ENCODE results near the gene HSPA12B.

DNA sequence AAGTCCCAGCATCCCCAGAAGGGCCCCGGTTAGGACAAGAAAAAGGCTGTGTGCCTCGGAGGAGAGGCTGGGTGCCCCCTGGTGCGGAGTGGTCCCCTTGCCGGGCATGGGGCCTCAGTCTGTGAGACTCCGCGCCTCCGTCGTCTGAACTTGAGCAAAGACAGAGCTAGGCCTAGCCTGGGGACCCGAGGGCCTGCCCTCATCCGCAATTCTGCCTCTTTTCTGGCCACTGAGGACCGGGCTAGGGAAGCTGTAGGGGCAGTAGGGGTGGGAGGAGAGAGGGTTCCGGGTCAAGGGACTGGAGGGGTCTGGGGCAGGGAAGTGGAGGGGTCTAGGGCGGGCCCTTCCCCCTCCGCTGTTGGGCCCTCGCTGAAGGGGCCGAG is 550 bp upstream of the HSPA12B start:
- TF ChIP-seq POLR2A (IDR thresholded peaks at IDR 0.05), result no peak
- TF ChIP-seq, protein P1, sequence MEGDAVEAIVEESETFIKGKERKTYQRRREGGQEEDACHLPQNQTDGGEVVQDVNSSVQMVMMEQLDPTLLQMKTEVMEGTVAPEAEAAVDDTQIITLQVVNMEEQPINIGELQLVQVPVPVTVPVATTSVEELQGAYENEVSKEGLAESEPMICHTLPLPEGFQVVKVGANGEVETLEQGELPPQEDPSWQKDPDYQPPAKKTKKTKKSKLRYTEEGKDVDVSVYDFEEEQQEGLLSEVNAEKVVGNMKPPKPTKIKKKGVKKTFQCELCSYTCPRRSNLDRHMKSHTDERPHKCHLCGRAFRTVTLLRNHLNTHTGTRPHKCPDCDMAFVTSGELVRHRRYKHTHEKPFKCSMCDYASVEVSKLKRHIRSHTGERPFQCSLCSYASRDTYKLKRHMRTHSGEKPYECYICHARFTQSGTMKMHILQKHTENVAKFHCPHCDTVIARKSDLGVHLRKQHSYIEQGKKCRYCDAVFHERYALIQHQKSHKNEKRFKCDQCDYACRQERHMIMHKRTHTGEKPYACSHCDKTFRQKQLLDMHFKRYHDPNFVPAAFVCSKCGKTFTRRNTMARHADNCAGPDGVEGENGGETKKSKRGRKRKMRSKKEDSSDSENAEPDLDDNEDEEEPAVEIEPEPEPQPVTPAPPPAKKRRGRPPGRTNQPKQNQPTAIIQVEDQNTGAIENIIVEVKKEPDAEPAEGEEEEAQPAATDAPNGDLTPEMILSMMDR (IDR thresholded peaks at IDR 0.05), result no peak

Data from heart left ventricle (tissue), 13 donors.